HepG2 (cell line): ENCODE measurements around the gene TBC1D16.

Experiments used
- MEIS1 ChIP-seq: sonication (generic); formaldehyde crosslinking; IDR thresholded peaks from 2 replicates; pipeline ENCODE4 v1.9.0; 2021; ENCODE audit warnings: mild to moderate bottlenecking, missing genetic modification reagents, moderate library complexity, borderline replicate concordance
- MXI1 ChIP-seq: IDR thresholded peaks from 3 replicates; pipeline ENCODE4 v1.6.1; 2012; ENCODE audit warnings: low read depth, low read length, inconsistent platforms, borderline replicate concordance
- NFATC3 ChIP-seq: sonication (generic); formaldehyde crosslinking; IDR thresholded peaks from 2 replicates; pipeline ENCODE4 v1.5.1; 2020; ENCODE audit warnings: mild to moderate bottlenecking, missing genetic modification reagents
- POLR2AphosphoS5 ChIP-seq: IDR thresholded peaks from 2 replicates; pipeline ENCODE4 v1.6.1; 2012; ENCODE audit warnings: low read depth, low read length
- ZNF292 ChIP-seq: sonication (generic); formaldehyde crosslinking; IDR thresholded peaks from 2 replicates; pipeline ENCODE4 v1.8.1; 2022; ENCODE audit warnings: mild to moderate bottlenecking, low read depth, missing genetic modification reagents, borderline replicate concordance
- TF ChIP-seq, protein P1 (sequence below): IDR thresholded peaks from 2 replicates; pipeline ENCODE4 v1.4.0; 2020; ENCODE audit warnings: mild to moderate bottlenecking, missing genetic modification reagents

DNA sequence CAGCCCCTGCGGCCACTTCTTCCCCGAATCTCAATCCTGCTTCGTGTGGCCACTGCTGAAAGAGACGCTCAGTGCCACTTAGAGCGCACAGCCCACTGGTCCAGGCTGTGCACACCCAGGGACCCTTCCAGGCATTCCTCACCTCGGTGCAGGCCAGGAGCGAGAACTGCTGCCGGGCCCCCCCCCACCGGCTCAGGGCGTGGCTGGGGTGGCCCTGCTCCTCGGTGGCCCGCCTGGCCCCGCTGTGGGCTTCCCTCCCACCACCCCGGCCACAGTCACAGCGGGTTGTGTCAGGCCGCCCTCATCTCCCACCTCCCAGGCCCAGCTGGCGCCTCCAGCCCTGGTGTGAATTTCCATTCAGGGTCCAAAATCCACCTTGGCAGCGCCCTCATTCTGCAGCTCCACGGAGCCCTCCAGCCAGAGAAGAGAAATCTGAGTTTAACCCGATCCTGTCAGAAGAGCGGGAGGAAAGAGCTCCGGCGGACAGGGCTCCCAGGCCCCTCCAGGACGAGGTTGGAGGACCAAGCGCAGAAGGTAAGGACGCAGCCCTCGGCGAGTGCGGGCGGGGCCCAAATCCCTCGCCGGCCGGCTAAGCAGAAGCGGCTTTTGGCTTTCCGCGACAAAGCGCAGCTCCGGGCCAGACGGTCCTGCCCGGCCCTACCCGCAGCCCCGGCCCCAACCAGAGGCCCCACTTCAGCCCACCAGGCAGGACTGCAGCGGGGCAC lies 12.0 kb downstream of the TBC1D16 start:
- TF ChIP-seq MXI1 (no peak; the same call in 2 of the 3 replicates), MEIS1 (CRISPR knock-in tag) (peak; percentile 72; the same call in 1 of the 2 replicates), ZNF292 (CRISPR knock-in tag) (peak; percentile 94), POLR2AphosphoS5 (peak; percentile 56; the same call in 1 of the 2 replicates), NFATC3 (no peak)
- TF ChIP-seq, protein P1, sequence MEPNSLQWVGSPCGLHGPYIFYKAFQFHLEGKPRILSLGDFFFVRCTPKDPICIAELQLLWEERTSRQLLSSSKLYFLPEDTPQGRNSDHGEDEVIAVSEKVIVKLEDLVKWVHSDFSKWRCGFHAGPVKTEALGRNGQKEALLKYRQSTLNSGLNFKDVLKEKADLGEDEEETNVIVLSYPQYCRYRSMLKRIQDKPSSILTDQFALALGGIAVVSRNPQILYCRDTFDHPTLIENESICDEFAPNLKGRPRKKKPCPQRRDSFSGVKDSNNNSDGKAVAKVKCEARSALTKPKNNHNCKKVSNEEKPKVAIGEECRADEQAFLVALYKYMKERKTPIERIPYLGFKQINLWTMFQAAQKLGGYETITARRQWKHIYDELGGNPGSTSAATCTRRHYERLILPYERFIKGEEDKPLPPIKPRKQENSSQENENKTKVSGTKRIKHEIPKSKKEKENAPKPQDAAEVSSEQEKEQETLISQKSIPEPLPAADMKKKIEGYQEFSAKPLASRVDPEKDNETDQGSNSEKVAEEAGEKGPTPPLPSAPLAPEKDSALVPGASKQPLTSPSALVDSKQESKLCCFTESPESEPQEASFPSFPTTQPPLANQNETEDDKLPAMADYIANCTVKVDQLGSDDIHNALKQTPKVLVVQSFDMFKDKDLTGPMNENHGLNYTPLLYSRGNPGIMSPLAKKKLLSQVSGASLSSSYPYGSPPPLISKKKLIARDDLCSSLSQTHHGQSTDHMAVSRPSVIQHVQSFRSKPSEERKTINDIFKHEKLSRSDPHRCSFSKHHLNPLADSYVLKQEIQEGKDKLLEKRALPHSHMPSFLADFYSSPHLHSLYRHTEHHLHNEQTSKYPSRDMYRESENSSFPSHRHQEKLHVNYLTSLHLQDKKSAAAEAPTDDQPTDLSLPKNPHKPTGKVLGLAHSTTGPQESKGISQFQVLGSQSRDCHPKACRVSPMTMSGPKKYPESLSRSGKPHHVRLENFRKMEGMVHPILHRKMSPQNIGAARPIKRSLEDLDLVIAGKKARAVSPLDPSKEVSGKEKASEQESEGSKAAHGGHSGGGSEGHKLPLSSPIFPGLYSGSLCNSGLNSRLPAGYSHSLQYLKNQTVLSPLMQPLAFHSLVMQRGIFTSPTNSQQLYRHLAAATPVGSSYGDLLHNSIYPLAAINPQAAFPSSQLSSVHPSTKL (CRISPR knock-in tag), result peak; percentile 77
